Measurements from ENCODE around the gene TMEM174. TPM values are rescaled to one million over a fixed set of nuclear protein-coding genes. Genes with fewer than 3 reads are reported as not detected.

The TMEM174 gene
- total and polyA plus RNA-seq, 8 donors: 0.13 to 0.30 (median 0.13) TPM; not detected in 5

GRCh38 chr5:73136055-73136562, 36.9 kb upstream of the TMEM174 start:
- intact Hi-C loops (cut with DNase I): no loop called here
- Histone ChIP-seq H3K4me1 (no peaks in the 10 kb centered on the region), H3K27ac (no peak overlapping the region), H3K36me3 (no peaks in the 10 kb centered on the region), H3K4me3 (no peak overlapping the region), H3K27me3 (peaks cover 0 to 44% of the 10 kb centered on the region in 2 donors), H3K9me3 (no peaks in the 10 kb centered on the region)
- no peak for ATAC-seq
- no peak for DNase-seq
- TF ChIP-seq CTCF (IDR thresholded peaks at IDR 0.05): no peak

GRCh38 chr5:73137563-73138530, 35.1 kb upstream of the TMEM174 start:
- Histone ChIP-seq H3K36me3 (no peaks in the 10 kb centered on the region), H3K4me3 (no peak overlapping the region), H3K27me3 (peaks cover 0 to 49% of the 10 kb centered on the region in 2 donors), H3K9me3 (no peaks in the 10 kb centered on the region), H3K4me1 (no peaks in the 10 kb centered on the region), H3K27ac (no peak overlapping the region)
- TF ChIP-seq CTCF (IDR thresholded peaks at IDR 0.05): no peak
- ATAC-seq (no peak), DNase-seq (no peak)
- intact Hi-C loops (cut with DNase I): no loop called here

- intact Hi-C loops (cut with DNase I): no loop called here
- Histone ChIP-seq H3K36me3 (no peaks in the 10 kb centered on the region), H3K27ac (no peak overlapping the region), H3K27me3 (peaks cover 0 to 49% of the 10 kb centered on the region in 2 donors), H3K4me3 (no peak overlapping the region), H3K9me3 (no peaks in the 10 kb centered on the region), H3K4me1 (no peaks in the 10 kb centered on the region)
- TF ChIP-seq CTCF (IDR thresholded peaks at IDR 0.05): no peak
- DNase-seq (no peak), ATAC-seq (no peak)
These were observed 33.5 kb upstream of the TMEM174 start for GRCh38 chr5:73139485-73139884.

GRCh38 chr5:73140801-73141200, 32.2 kb upstream of the TMEM174 start:
- intact Hi-C loops (cut with DNase I): no loop called here
- H3K27ac ChIP-seq: no peak overlapping the region
- no peak overlapping the region for H3K4me3 ChIP-seq
- H3K9me3 ChIP-seq: no peaks in the 10 kb centered on the region
- H3K27me3 ChIP-seq: peaks cover 0 to 38% of the 10 kb centered on the region in 2 donors
- no peak for TF ChIP-seq CTCF (IDR thresholded peaks at IDR 0.05)
- DNase-seq (no peak), ATAC-seq (no peak)
- H3K4me1 ChIP-seq: no peaks in the 10 kb centered on the region
- no peaks in the 10 kb centered on the region for H3K36me3 ChIP-seq

- H3K27me3 ChIP-seq: peaks cover 0 to 25% of the 10 kb centered on the region in 2 donors
- H3K27ac ChIP-seq: no peak overlapping the region
- H3K36me3 ChIP-seq: no peaks in the 10 kb centered on the region
- H3K9me3 ChIP-seq: no peaks in the 10 kb centered on the region
- intact Hi-C loops (cut with DNase I): no loop called here
- ATAC-seq (no peak), DNase-seq (no peak)
- H3K4me3 ChIP-seq: no peak overlapping the region
- no peak for TF ChIP-seq CTCF (IDR thresholded peaks at IDR 0.05)
- no peaks in the 10 kb centered on the region for H3K4me1 ChIP-seq
These were observed 31.0 kb upstream of the TMEM174 start for GRCh38 chr5:73142035-73142434.

Data from left lung (tissue), 10 donors.